ENCODE results near the gene DNAJC4.
A peak's percentile ranks its signal among the peaks of the same experiment; 100 is the strongest.

Gene DNAJC4

GRCh38 chr11:64264371-64264852, 34.1 kb downstream of the DNAJC4 start:
- no peak for DNase-seq
- in situ Hi-C loops (cut with HindIII; ENCODE audit: low pct_ligation_motif_present, low pct_unique_long_range_greater_than_20kb, low sequenced_read_pairs): no loop called here

DNA sequence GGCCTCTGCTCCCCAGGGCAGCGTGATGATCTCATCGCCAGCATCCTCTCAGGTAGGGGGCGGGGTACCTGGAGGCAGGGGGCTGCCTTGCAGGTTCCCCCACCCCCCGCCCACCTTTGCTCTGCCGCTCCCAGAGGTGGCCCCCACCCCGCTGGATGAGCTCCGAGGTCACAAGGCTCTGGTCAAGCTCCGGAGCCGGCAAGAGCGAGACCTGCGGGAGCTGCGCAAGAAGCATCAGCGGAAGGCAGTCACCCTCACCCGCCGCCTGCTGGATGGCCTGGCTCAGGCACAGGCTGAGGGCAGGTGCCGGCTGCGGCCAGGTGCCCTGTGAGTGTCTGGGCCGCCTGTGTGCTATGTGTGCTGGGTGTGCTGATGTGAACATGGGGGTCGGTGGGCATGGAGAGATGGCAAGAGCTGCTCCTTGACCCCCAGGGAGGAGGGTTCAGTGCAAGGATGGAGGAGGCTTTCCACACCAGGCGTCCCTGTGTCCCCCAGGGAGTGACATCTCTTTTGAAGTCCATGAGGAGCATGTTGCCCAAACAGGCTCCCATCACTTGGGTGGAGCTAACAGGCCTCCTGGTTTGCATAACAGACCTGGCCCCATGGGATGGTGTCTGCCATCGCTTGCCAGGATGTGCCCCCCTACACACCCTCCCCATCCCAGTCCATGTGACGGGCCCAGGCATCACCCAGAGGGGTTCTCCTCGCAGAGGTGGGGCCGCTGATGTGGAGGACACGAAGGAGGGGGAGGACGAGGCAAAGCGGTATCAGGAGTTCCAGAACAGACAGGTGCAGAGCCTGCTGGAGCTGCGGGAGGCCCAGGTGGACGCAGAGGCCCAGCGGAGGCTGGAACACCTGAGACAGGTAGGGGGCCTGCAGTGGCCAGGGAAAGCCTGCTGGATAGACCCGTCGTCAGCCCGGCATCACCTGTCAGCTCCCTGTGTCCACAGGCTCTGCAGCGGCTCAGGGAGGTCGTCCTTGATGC, 35.1 kb downstream of the DNAJC4 start:
- in situ Hi-C loops (cut with HindIII; ENCODE audit: low pct_ligation_motif_present, low pct_unique_long_range_greater_than_20kb, low sequenced_read_pairs): no loop called here
- DNase-seq: no peak

- no peak for DNase-seq
- in situ Hi-C loops (cut with HindIII; ENCODE audit: low pct_ligation_motif_present, low pct_unique_long_range_greater_than_20kb, low sequenced_read_pairs): no loop called here
Observed at GRCh38 chr11:64266339-64266738, 36.0 kb downstream of the DNAJC4 start.

DNA sequence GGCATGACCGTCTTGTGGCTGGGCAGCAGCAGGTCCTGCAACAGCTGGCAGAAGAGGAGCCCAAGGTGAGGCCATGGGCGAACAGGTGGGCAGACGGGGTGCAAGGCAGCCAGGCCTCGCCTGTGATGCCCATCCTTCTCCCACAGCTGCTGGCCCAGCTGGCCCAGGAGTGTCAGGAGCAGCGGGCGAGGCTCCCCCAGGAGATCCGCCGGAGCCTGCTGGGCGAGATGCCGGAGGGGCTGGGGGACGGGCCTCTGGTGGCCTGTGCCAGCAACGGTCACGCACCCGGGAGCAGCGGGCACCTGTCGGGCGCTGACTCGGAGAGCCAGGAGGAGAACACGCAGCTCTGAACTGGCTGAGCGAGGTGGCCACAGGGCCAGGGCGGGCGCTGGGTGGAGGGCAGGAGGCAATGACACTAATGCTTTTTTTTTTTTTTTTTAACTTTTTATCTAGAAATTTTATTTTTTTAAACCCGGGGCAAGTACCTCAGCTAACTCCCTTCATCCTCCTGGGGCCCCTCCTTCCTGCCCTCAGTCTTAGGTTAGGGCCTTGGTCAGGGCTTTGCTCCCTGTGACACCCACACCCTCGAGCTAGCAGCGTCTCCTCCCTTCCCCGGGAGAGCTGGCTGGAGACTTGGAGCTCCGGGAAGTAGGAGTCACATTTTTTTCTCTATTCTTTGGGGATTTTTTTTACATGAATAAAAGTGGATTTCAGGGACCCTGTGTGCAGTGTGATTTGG, 37.0 kb downstream of the DNAJC4 start:
- DNase-seq: no peak
- in situ Hi-C loops (cut with HindIII; ENCODE audit: low pct_ligation_motif_present, low pct_unique_long_range_greater_than_20kb, low sequenced_read_pairs): no loop called here

- DNase-seq: no peak
- in situ Hi-C loops (cut with HindIII; ENCODE audit: low pct_ligation_motif_present, low pct_unique_long_range_greater_than_20kb, low sequenced_read_pairs): no loop called here
Observed at GRCh38 chr11:64268025-64268892, 37.9 kb downstream of the DNAJC4 start.

DNA sequence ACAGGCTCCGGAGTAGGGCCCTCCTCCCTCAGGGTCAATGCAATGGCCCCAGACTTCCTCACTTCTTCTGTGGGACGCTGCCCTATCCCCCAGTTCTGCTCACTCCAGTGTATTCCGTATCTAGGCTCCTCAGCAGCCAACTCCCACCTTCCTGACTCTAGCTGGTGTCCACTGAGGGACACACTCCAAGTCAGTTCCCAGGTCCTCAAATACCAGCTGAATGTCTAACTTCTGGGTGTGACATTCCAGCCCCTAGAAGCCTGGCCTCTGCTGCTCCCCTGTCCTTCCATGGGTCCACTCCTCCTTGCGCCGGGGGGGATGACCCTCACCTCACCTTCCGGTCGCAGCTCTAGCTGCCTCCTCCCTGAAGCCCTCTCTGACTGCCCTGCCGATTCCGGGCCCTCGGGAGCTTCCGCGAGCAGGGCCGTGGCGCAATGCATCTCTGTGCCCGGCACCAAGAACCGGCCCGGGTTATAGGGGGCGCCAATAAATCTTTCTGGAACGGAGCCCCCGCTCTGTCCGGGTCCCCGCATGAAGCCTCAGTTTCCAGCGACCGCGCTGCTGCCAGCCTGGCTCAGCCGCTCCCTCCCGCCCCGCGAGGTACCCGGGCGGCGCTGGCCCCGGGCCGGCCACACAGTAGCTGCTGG, 38.7 kb downstream of the DNAJC4 start:
- peak; percentile 71 for DNase-seq
- in situ Hi-C loops (cut with HindIII; ENCODE audit: low pct_ligation_motif_present, low pct_unique_long_range_greater_than_20kb, low sequenced_read_pairs): no loop called here

DNA sequence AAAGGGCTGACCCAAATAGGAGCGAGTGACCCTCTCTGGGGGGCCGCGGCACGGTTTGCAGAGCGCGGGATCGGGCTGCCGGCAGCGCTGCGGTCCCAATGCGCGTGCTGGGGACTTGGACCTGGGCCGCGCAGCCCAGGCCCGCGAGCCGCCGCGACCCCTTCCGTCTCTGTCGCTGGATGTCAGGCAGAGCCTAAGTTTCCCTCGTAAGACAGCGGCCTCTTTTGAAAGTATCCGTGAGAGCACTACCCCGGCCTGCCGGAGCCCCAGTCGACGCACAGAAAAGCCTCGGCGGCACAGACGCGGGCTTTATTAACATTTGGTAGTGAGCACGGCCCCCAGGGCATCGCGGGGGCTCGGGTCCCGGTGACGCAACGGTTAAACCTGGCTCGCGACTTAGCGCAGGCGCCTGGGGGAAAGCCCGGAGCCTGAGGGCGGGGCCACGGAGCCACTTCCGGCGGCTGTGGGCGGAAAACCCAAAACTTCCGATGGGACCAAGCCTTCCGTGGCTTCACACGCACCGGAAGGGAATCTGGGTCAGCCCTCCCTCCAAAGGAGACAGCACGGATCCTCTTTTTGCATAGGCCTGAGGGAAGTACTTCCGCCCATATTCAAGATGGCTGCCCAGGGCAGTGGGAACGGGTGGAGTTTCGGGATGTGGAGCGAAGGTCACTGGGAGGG, 39.3 kb downstream of the DNAJC4 start:
- peak; percentile 99 for DNase-seq

GRCh38 chr11:64275031-64275800, 44.9 kb downstream of the DNAJC4 start:
- DNase-seq: no peak
- in situ Hi-C loops (cut with HindIII; ENCODE audit: low pct_ligation_motif_present, low pct_unique_long_range_greater_than_20kb, low sequenced_read_pairs): no loop called here

More for the DNA sequence above, 39.3 kb downstream of the DNAJC4 start:
- in situ Hi-C loops (cut with HindIII; ENCODE audit: low pct_ligation_motif_present, low pct_unique_long_range_greater_than_20kb, low sequenced_read_pairs): no loop called here

- in situ Hi-C loops (cut with HindIII; ENCODE audit: low pct_ligation_motif_present, low pct_unique_long_range_greater_than_20kb, low sequenced_read_pairs): no loop called here
- DNase-seq: no peak
Observed at GRCh38 chr11:64275841-64276240, 45.5 kb downstream of the DNAJC4 start.

GRCh38 chr11:64276653-64277431, 46.5 kb downstream of the DNAJC4 start:
- DNase-seq: no peak

DNA sequence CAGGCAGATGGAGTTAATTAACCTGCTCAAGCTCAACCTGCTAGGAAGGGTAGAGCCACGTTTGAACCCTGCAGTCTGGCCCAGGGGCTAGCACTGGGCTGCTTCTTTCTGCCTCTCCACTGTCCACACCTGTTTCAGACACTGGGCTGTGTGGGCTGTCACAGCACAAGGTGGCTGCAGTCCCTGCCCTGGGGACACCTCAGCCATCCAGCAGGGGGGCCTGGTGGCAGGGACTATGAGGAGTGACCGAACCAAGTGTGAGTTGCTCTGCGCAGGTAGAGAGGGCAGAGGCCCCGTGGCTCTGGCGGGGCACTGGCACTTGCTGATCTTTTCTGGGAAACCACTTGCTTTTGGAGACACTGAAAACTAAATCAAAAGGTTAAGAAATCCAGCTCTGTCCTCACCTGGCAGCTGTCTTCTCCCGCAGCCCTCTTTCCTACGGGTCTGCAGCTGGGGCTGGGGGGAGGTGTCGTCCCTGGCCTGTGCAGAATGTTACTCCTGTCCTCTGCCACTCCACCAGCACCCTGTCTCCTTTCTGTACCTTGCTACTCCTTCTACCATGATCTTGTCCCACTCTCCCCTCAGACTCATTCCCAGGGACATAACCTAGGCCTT, 48.3 kb downstream of the DNAJC4 start:
- DNase-seq: no peak
- in situ Hi-C loops (cut with HindIII; ENCODE audit: low pct_ligation_motif_present, low pct_unique_long_range_greater_than_20kb, low sequenced_read_pairs): no loop called here

More at GRCh38 chr11:64276653-64277431, 46.5 kb downstream of the DNAJC4 start:
- in situ Hi-C loops (cut with HindIII; ENCODE audit: low pct_ligation_motif_present, low pct_unique_long_range_greater_than_20kb, low sequenced_read_pairs): no loop called here

- in situ Hi-C loops (cut with HindIII; ENCODE audit: low pct_ligation_motif_present, low pct_unique_long_range_greater_than_20kb, low sequenced_read_pairs): no loop called here
- DNase-seq: no peak
Observed at GRCh38 chr11:64281957-64282770, 51.8 kb downstream of the DNAJC4 start.

- in situ Hi-C loops (cut with HindIII; ENCODE audit: low pct_ligation_motif_present, low pct_unique_long_range_greater_than_20kb, low sequenced_read_pairs): no loop called here
- DNase-seq: no peak
Observed at GRCh38 chr11:64283092-64283491, 52.7 kb downstream of the DNAJC4 start.

Data from ACHN (cell line).